K562 (cell line): ENCODE data around the gene NLK. TPM values are rescaled to one million over a fixed set of nuclear protein-coding genes. Genes with fewer than 3 reads are reported as not detected.

ENCODE experiments used
- C11orf30 ChIP-seq: fragments of 450-650 bp; IDR thresholded peaks from 2 replicates; pipeline ENCODE4 v1.6.1; 2016; ENCODE audit warnings: low read depth, mild to moderate bottlenecking
- CUX1 ChIP-seq: fragments of 200-800 bp; sonication (Bioruptor generic); IDR thresholded peaks from 2 replicates; pipeline ENCODE4 v1.6.1; 2016; ENCODE audit warnings: missing genetic modification characterization, missing compliant biosample characterization
- E2F1 ChIP-seq: sonication (generic); formaldehyde crosslinking; IDR thresholded peaks from 2 replicates; pipeline ENCODE4 v1.8.1; 2023; ENCODE audit warnings: mild to moderate bottlenecking, missing genetic modification reagents, moderate library complexity
- E2F4 ChIP-seq: sonication (generic); formaldehyde crosslinking; IDR thresholded peaks from 2 replicates; pipeline ENCODE4 v1.8.0; 2022; ENCODE audit warnings: mild to moderate bottlenecking, low read depth, missing genetic modification reagents
- HOXB6 ChIP-seq: fragments of 250-450 bp; sonication (Bioruptor Pico); IDR thresholded peaks from 2 replicates; pipeline ENCODE4 v1.5.1; 2022; ENCODE audit warnings: mild to moderate bottlenecking, borderline replicate concordance
- POLR2A ChIP-seq: fragments of 450-650 bp; conservative IDR thresholded peaks from 2 replicates; pipeline ENCODE4 v1.6.1; 2016
- STAG1 ChIP-seq: sonication (generic); formaldehyde crosslinking; IDR thresholded peaks from 2 replicates; pipeline ENCODE4 v1.5.0; 2020; ENCODE audit warnings: missing genetic modification reagents, borderline replicate concordance
- ZBTB43 ChIP-seq: sonication (generic); formaldehyde crosslinking; IDR thresholded peaks from 2 replicates; pipeline ENCODE4 v1.8.0; 2023; ENCODE audit warnings: mild to moderate bottlenecking, missing genetic modification reagents
- ZFP91 ChIP-seq: sonication (generic); formaldehyde crosslinking; IDR thresholded peaks from 2 replicates; pipeline ENCODE4 v1.8.0; 2022; ENCODE audit warnings: mild to moderate bottlenecking, missing genetic modification reagents
- ZHX1 ChIP-seq: fragments of 150-350 bp; conservative IDR thresholded peaks from 2 replicates; pipeline ENCODE4 v1.6.1; 2014; ENCODE audit warnings: low read length
- ZNF263 ChIP-seq: sonication (generic); formaldehyde crosslinking; IDR thresholded peaks from 2 replicates; pipeline ENCODE4 v1.8.0; 2022; ENCODE audit warnings: mild to moderate bottlenecking, missing genetic modification reagents, borderline replicate concordance
- ZNF398 ChIP-seq: fragments of 250-450 bp; sonication (Bioruptor Pico); IDR thresholded peaks from 2 replicates; pipeline ENCODE4 v1.8.0; 2021; ENCODE audit warnings: moderate library complexity, mild to moderate bottlenecking, inconsistent platforms
- polyA plus RNA-seq, 8 experiments: library from polyadenylated mRNA; depleted of rRNA in 4 of 8; stranded (reverse) in 5 of 8; unstranded in 3 of 8; fragments of >200 nt; fragmentation: Nextera tagmentation in 2 of 8; fragmentation: Illumina TruSeq in 1 of 8; extraction: Ambion mirVana in 2 of 8; extraction: Trizol in 1 of 8; gene quantifications; 2 replicates each; pipeline versions ENCODE4 v1.2.1 to v1.2.3, GENCODE V29; 2011 to 2014; ENCODE audit warnings: inconsistent platforms in 1 of 8, missing spikeins in 1 of 8
- total RNA-seq, 7 experiments: library from RNA; depleted of rRNA in 6 of 7; stranded (reverse); fragments of >200 nt in 6 of 7; fragmentation: Illumina TruSeq in 2 of 7; extraction: Trizol in 2 of 7; gene quantifications; 2 replicates each; pipeline versions ENCODE4 v1.2.1 to v1.2.3, GENCODE V29; 2011 to 2021; ENCODE audit warnings: low replicate concordance in 1 of 7

The NLK gene
- total and polyA plus RNA-seq, 9 of the 15 experiments (the other 6 are each of a cell fraction or from before 2014, with no cell fraction given), result 10.9 to 59.6 (median 26.7) TPM

GRCh38 chr17:28008513-28008912, 34.0 kb upstream of the NLK start (continued):
- no peak for TF ChIP-seq E2F4 (CRISPR knock-in tag)
- TF ChIP-seq ZNF398 (CRISPR knock-in tag), result no peak
- TF ChIP-seq C11orf30, result no peak
- peak; percentile 62; the same call in 1 of the 2 replicates for TF ChIP-seq E2F1
- TF ChIP-seq ZHX1, result no peak
- peak; percentile 42; the same call in 1 of the 2 replicates for TF ChIP-seq ZNF263 (CRISPR knock-in tag)
- TF ChIP-seq HOXB6 (CRISPR knock-in tag), result no peak
- TF ChIP-seq ZFP91 (CRISPR knock-in tag), result no peak
- TF ChIP-seq STAG1, result no peak
- TF ChIP-seq CUX1 (CRISPR knock-in tag), result no peak
- TF ChIP-seq POLR2A, result no peak
- TF ChIP-seq ZBTB43 (CRISPR knock-in tag), result no peak
